Kidney (tissue), 14 donors: ENCODE measurements around the gene CABLES2. TPM values are rescaled to one million over a fixed set of nuclear protein-coding genes. Genes with fewer than 3 reads are reported as not detected.

Source experiments
- DNase-seq, 5 donors: peaks; one replicate each; pipeline ENCODE4 v3.0.0-alpha.2; 2013 to 2020
- FAIRE-seq: peaks from 2 replicates; lab custom pipeline; 2012; peaks lifted over from hg19 to GRCh38; lab: Jason Lieb, UNC
- H3K27ac ChIP-seq, 2 donors: one replicate each; pipeline ENCODE4 v1.7.0; 2013; ENCODE audit warnings: low read depth in 2 of 2, low read length in 2 of 2, inconsistent platforms in 1 of 2
- H3K27me3 ChIP-seq: one replicate; pipeline ENCODE4 v1.7.1; 2013; ENCODE audit warnings: low read length, inconsistent platforms; ENCODE audit not compliant: control insufficient read depth, insufficient read depth
- H3K36me3 ChIP-seq, 3 donors: one replicate each; pipeline versions ENCODE4 v1.7.0 to v1.7.1; 2013; ENCODE audit warnings: low read length in 3 of 3, control low read depth in 1 of 3, inconsistent platforms in 1 of 3; ENCODE audit not compliant: insufficient read depth in 3 of 3, control insufficient read depth in 2 of 3
- H3K4me1 ChIP-seq, 3 donors: one replicate each; pipeline versions ENCODE4 v1.7.0 to v1.7.1; 2013; ENCODE audit warnings: low read length in 3 of 3, inconsistent platforms in 1 of 3, low read depth in 1 of 3; ENCODE audit not compliant: control insufficient read depth in 2 of 3, insufficient read depth in 2 of 3
- H3K4me3 ChIP-seq, 3 donors: one replicate each; pipeline versions ENCODE4 v1.7.0 to v1.8.1; 2013; ENCODE audit warnings: low read length in 3 of 3, control low read depth in 1 of 3, inconsistent platforms in 1 of 3
- H3K9ac ChIP-seq, 3 donors: one replicate each; pipeline versions ENCODE4 v1.7.0 to v1.7.1; 2013; ENCODE audit warnings: low read length in 3 of 3, control low read depth in 1 of 3, inconsistent platforms in 1 of 3
- H3K9me3 ChIP-seq, 3 donors: one replicate each; pipeline versions ENCODE4 v1.7.0 to v1.7.1; 2013; ENCODE audit warnings: low read length in 3 of 3, control low read depth in 1 of 3, inconsistent platforms in 1 of 3; ENCODE audit not compliant: control insufficient read depth in 2 of 3, insufficient read depth in 1 of 3
- CTCF ChIP-seq: IDR thresholded peaks from 3 replicates; pipeline ENCODE4 v1.5.1; 2012; ENCODE audit warnings: mild to moderate bottlenecking, moderate library complexity, borderline replicate concordance; ENCODE audit not compliant: insufficient read depth; ENCODE audit errors: extremely low read depth
- intact Hi-C: fragments of 100-400 bp; cut with DNase I; formaldehyde crosslinking; loops from one replicate; pipeline ENCODE4 v1.11.1; 2022
- polyA plus RNA-seq: library from polyadenylated mRNA; stranded (reverse); fragments of 350-450 nt; fragmentation: Illumina TruSeq; extraction: RNeasy Lipid Tissue Mini Kit (QIAGEN cat#74804); gene quantifications from one replicate; pipeline ENCODE4 v1.2.3, GENCODE V29; 2014; ENCODE audit warnings: low read depth, low replicate concordance; ENCODE audit not compliant: insufficient read depth
- total RNA-seq: library from RNA; stranded (reverse); fragmentation: NEBNext Ultra II Directional; extraction: Animal tissue kit (Norgen Biotek cat#: 25700); gene quantifications from one replicate; pipeline ENCODE4 v1.2.1, GENCODE V29; 2021
- donor health status: control.
- donor health status: control.
- donor health status: control.
- donor health status: control.
- donor health status: control.
- donor health status: DM: yes; HTN: yes; CAD: no.
- donor health status: Normal renal cell carcinoma (clear cell type).

The CABLES2 gene
- total and polyA plus RNA-seq, 2 donors from 2014 or later = 2.0 to 4.5 TPM

DNA sequence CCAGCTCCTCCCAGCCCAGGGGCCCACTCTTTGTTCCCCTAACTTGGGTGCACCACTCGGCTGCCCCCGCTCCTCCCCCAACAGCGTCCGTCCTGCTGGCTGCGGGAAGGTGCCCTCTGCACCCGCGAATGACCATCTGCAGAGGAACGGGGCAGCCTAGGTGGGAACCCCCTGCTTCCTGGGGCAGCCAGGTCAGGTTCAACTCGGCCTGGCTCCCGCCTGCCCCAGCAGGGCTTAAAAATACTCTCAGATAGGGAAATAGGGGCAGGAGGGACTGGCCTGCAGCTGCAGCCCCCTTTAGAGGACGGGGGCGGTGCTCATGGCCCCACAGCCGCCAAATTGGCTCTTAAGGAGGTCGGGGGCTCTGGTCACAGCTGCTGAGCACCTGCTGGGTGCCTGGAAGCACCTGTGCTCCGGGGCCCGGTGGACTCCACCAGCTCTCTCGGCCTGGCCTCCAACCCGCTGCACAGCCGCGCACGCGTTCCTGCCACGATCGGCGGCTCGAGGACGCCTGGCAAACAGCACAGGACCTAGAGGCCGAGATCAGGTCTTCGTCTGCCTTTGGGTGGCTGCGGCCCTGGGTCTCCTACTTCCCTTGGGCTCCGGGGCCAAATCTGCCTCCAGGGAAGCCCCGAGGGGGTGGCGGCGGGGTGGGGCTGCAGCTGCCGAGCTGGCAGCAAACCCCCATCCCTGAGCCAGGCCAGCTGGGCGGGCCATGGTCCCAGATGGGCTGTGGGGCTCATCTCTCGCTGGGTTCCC is 39.3 kb downstream of the CABLES2 start:
- DNase-seq (peak in 3 of 5 donors; percentile 50 to 88 (median 83)), FAIRE-seq (no peak)

GRCh38 chr20:62367136-62367632 is 39.9 kb downstream of the CABLES2 start, which contains the start of gene LAMA5:
TSS of gene LAMA5 (minus strand) at chr20:62367312. CDS start at chr20:62367245, 67 bp downstream.
- H3K4me1 ChIP-seq = peaks cover 0 to 66% (median 36%) of the 10 kb centered on the region in 3 donors
- peak within 1 kb of the TSS; percentile 91 to 95 for H3K27ac ChIP-seq
- TF ChIP-seq CTCF = no peak
- no peaks in the 10 kb centered on the region for H3K36me3 ChIP-seq
- DNase-seq (peak; percentile 68 to 90 (median 84)), FAIRE-seq (no peak)
- H3K27me3 ChIP-seq = no peaks in the 10 kb centered on the region
- intact Hi-C loops = no loop called here
- peak within 1 kb of the TSS; percentile 33 to 76 (median 73) for H3K4me3 ChIP-seq
- H3K9ac ChIP-seq = peak within 1 kb of the TSS in 2 of 3 donors; percentile 65 to 89
- no peaks in the 10 kb centered on the region for H3K9me3 ChIP-seq

More for the DNA sequence above, 39.3 kb downstream of the CABLES2 start:
- no peaks in the 10 kb centered on the region for H3K36me3 ChIP-seq
- intact Hi-C loops = no loop called here
- H3K4me1 ChIP-seq = peaks cover 0 to 61% (median 36%) of the 10 kb centered on the region in 3 donors
- no peaks in the 10 kb centered on the region for H3K27me3 ChIP-seq
- H3K9ac ChIP-seq = peak overlapping the region in 1 of 3 donors; percentile 7
- no peaks in the 10 kb centered on the region for H3K9me3 ChIP-seq
- peak overlapping the region in 2 of 3 donors; percentile 18 to 44 for H3K4me3 ChIP-seq
- H3K27ac ChIP-seq = peak overlapping the region; percentile 78 to 80
- no peak for TF ChIP-seq CTCF

- Histone ChIP-seq H3K9ac (peak overlapping the region in 2 of 3 donors; percentile 65 to 89), H3K27me3 (no peaks in the 10 kb centered on the region), H3K27ac (peak overlapping the region; percentile 91 to 95), H3K9me3 (no peaks in the 10 kb centered on the region), H3K4me1 (peaks cover 0 to 72% (median 36%) of the 10 kb centered on the region in 3 donors), H3K36me3 (no peaks in the 10 kb centered on the region), H3K4me3 (peak overlapping the region; percentile 33 to 76 (median 73))
- no peak for FAIRE-seq
- TF ChIP-seq CTCF = no peak
- peak; percentile 80 to 90 (median 86) for DNase-seq
- intact Hi-C loops = no loop called here
Measured at GRCh38 chr20:62366370-62367135, 40.5 kb downstream of the CABLES2 start.
